MCF 10A (cell line): ENCODE data around the gene OR6C68. TPM values are rescaled to one million over a fixed set of nuclear protein-coding genes. Genes with fewer than 3 reads are reported as not detected.

Experiments
- BruUV-seq: library from RNA; stranded (reverse); fragments of 400-500 nt; replicated peaks from 2 replicates; lab custom pipeline; 2021; lab: Mats Ljungman, UMichigan
- CTCF ChIA-PET: fragments of 300-600 bp; sonication (Branson Sonifier 250); formaldehyde crosslinking; extraction: SDS; loops from one replicate; lab custom pipeline; 2021; ENCODE audit warnings: antibody characterized with exemption, inconsistent platforms; lab: Yijun Ruan, JAX
- POLR2A ChIA-PET: fragments of 300-600, 350-650 bp; sonication (Branson Sonifier 250); formaldehyde crosslinking; extraction: SDS; loops from one replicate; lab custom pipeline; 2020; ENCODE audit warnings: antibody characterized with exemption, inconsistent platforms; lab: Yijun Ruan, JAX
- DNase-seq: peaks from one replicate; pipeline ENCODE4 v3.0.0-alpha.2; 2018; ENCODE audit not compliant: unreplicated experiment
- H3K27ac Mint-ChIP-seq: one replicate; pipeline ENCODE4 v1.8.0; 2022; ENCODE audit warnings: mild to moderate bottlenecking, low read depth, mixed read lengths; ENCODE audit not compliant: unreplicated experiment
- H3K27me3 Mint-ChIP-seq: one replicate; pipeline ENCODE4 v1.8.0; 2022; ENCODE audit warnings: mixed read lengths; ENCODE audit not compliant: insufficient read depth, unreplicated experiment
- H3K36me3 Mint-ChIP-seq: one replicate; pipeline ENCODE4 v1.8.0; 2022; ENCODE audit warnings: mild to moderate bottlenecking, moderate library complexity, mixed read lengths; ENCODE audit not compliant: insufficient read depth, unreplicated experiment
- H3K4me1 Mint-ChIP-seq: one replicate; pipeline ENCODE4 v1.8.0; 2022; ENCODE audit warnings: mixed read lengths; ENCODE audit not compliant: insufficient read depth, unreplicated experiment
- H3K4me3 Mint-ChIP-seq: one replicate; pipeline ENCODE4 v1.8.0; 2022; ENCODE audit warnings: mild to moderate bottlenecking, moderate library complexity, mixed read lengths; ENCODE audit not compliant: unreplicated experiment
- H3K9me3 Mint-ChIP-seq: one replicate; pipeline ENCODE4 v1.8.0; 2022; ENCODE audit warnings: mixed read lengths; ENCODE audit not compliant: unreplicated experiment
- CTCF ChIP-seq: fragments of 200-600 bp; IDR thresholded peaks from one replicate; pipeline ENCODE4 v1.8.0; 2022; ENCODE audit warnings: antibody characterized with exemption, mild to moderate bottlenecking; ENCODE audit not compliant: unreplicated experiment
- intact Hi-C: fragments of 100-400 bp; cut with micrococcal nuclease; formaldehyde crosslinking; loops from 2 replicates; pipeline ENCODE4 v1.14.1; 2022
- total RNA-seq: library from RNA; stranded (reverse); gene quantifications from 2 replicates; pipeline ENCODE4 v1.2.3, GENCODE V29; 2022

OR6C68 gene
- total RNA-seq, 1 experiment from 2014 or later: not detected

- Mint-ChIP-seq H3K36me3 (no peaks in the 10 kb centered on the region), H3K27me3 (peaks cover 31% of the 10 kb centered on the region), H3K9me3 (no peaks in the 10 kb centered on the region), H3K4me1 (no peaks in the 10 kb centered on the region), H3K27ac (no peak overlapping the region), H3K4me3 (no peak overlapping the region)
- DNase-seq: no peak
- no TSS peak for BruUV-seq
- intact Hi-C loops: no loop called here
- no peak for TF ChIP-seq CTCF
- ChIA-PET POLR2A (no interaction called here), CTCF (no interaction called here)
These were observed 7.1 kb downstream of the OR6C68 start for GRCh38 chr12:55499231-55499630.

DNA sequence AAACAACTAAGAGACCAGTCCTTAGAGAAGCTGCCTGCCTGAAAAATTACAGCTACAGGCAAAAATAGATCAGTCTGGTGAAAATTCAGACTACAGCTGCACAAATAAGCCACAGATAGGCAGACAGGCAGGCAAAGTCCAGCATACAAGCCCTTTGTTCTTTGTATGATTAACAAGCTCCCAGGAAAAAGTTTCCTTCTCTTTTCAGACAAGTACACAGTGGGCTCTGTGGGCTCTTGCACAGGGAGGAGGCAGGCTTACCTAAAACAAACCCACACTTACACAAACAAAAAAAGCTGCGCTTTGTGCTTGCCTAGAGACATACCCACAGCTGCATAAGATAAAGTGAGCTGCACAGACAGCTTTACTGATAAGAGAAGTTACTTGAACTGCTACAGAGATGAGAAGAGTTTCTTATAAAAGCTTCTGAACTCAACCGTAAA, 7.7 kb downstream of the OR6C68 start:
- Mint-ChIP-seq H3K36me3 (no peaks in the 10 kb centered on the region), H3K27ac (no peak overlapping the region), H3K4me1 (no peaks in the 10 kb centered on the region), H3K9me3 (no peaks in the 10 kb centered on the region), H3K4me3 (no peak overlapping the region), H3K27me3 (peaks cover 31% of the 10 kb centered on the region)
- ChIA-PET CTCF (interaction anchor here (0.6 kb wide), 1 partner anchor 22 kb away, joined by 4 read pairs; no protein-coding TSS in a partner anchor), POLR2A (no interaction called here)
- no peak for DNase-seq
- no peak for TF ChIP-seq CTCF
- intact Hi-C loops: no loop called here
- no TSS peak for BruUV-seq

GRCh38 chr12:55501601-55502000, 9.4 kb downstream of the OR6C68 start:
- Mint-ChIP-seq H3K9me3 (no peaks in the 10 kb centered on the region), H3K36me3 (no peaks in the 10 kb centered on the region), H3K27ac (no peak overlapping the region), H3K27me3 (peaks cover 14% of the 10 kb centered on the region), H3K4me3 (no peak overlapping the region), H3K4me1 (no peaks in the 10 kb centered on the region)
- POLR2A ChIA-PET: no interaction called here
- intact Hi-C loops: no loop called here
- no peak for DNase-seq
- CTCF ChIA-PET: no interaction called here
- BruUV-seq: no TSS peak
- TF ChIP-seq CTCF: no peak

- CTCF ChIA-PET: no interaction called here
- no peak for TF ChIP-seq CTCF
- H3K36me3 Mint-ChIP-seq: no peaks in the 10 kb centered on the region
- H3K27me3 Mint-ChIP-seq: no peaks in the 10 kb centered on the region
- no peaks in the 10 kb centered on the region for H3K4me1 Mint-ChIP-seq
- POLR2A ChIA-PET: no interaction called here
- peak; percentile 8 for DNase-seq
- BruUV-seq: no TSS peak
- intact Hi-C loops: no loop called here
- H3K9me3 Mint-ChIP-seq: no peaks in the 10 kb centered on the region
- no peak overlapping the region for H3K27ac Mint-ChIP-seq
- no peak overlapping the region for H3K4me3 Mint-ChIP-seq
These were observed 23.5 kb downstream of the OR6C68 start for GRCh38 chr12:55515696-55516095.
